Measurements from ENCODE around the gene UBA7.

UBA7 gene

DNA sequence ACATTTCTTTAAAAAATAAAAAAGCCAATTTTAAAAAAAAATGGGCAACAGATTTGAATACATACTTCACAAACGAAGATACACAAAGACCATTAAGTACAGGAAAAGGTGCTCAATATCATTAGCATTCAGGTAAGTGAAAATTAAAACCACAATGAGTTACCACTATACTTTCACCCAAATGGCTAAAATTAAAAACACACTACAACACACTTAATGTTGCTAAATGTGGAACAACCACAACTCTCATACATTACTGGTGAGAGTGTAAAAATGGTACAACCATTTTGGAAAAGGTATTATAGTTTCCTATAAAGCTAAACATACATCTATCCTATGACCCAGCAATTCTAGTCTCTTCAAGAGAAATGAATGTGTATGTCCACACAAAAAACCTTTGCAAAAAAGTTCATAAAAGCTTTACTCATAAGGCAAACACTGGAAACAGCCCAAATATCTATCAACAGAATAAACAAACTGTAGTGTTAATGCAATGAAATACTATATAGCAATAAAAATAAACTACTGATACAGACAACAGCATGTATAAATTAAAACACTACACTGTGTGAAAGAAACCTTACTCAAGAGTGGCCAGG is 42.3 kb downstream of the UBA7 start:
- no peak for DNase-seq (ENCODE audit: low read depth)
- TF ChIP-seq, protein P1, sequence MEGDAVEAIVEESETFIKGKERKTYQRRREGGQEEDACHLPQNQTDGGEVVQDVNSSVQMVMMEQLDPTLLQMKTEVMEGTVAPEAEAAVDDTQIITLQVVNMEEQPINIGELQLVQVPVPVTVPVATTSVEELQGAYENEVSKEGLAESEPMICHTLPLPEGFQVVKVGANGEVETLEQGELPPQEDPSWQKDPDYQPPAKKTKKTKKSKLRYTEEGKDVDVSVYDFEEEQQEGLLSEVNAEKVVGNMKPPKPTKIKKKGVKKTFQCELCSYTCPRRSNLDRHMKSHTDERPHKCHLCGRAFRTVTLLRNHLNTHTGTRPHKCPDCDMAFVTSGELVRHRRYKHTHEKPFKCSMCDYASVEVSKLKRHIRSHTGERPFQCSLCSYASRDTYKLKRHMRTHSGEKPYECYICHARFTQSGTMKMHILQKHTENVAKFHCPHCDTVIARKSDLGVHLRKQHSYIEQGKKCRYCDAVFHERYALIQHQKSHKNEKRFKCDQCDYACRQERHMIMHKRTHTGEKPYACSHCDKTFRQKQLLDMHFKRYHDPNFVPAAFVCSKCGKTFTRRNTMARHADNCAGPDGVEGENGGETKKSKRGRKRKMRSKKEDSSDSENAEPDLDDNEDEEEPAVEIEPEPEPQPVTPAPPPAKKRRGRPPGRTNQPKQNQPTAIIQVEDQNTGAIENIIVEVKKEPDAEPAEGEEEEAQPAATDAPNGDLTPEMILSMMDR (IDR thresholded peaks at IDR 0.05; ENCODE audit: control insufficient read depth, extremely low read depth, insufficient read depth): no peak
- no peak overlapping the region for H3K4me3 ChIP-seq (ENCODE audit: low read depth, low read length)

DNA sequence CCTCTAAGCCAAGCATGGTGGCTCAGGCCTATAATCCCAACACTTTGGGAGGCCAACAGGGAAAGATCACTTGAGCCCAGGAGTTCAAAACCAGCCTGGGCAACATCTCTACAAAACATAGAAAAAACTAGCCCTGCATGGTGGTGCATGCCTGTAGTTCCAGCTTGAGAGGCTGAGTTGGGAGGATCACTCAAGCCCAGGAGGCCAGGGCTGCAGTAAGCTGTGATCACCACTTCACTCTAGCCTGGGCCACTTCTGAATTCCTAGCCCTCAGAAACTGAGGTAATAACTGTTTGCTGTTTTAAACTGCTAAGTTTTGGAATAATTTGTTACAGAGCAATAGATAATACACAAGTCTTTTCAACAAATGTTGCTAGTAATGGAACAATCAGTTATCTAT is 43.8 kb downstream of the UBA7 start:
- no peak overlapping the region for H3K4me3 ChIP-seq (ENCODE audit: low read depth, low read length)
- TF ChIP-seq, protein P1 (IDR thresholded peaks at IDR 0.05; ENCODE audit: control insufficient read depth, extremely low read depth, insufficient read depth): no peak
- no peak for DNase-seq (ENCODE audit: low read depth)

- TF ChIP-seq, protein P1 (IDR thresholded peaks at IDR 0.05; ENCODE audit: control insufficient read depth, extremely low read depth, insufficient read depth): no peak
- no peak overlapping the region for H3K4me3 ChIP-seq (ENCODE audit: low read depth, low read length)
- DNase-seq (ENCODE audit: low read depth): no peak
These were observed 44.4 kb downstream of the UBA7 start for GRCh38 chr3:49769286-49769915.

GRCh38 chr3:49763981-49764380 is 49.8 kb downstream of the UBA7 start:
- TF ChIP-seq, protein P1 (IDR thresholded peaks at IDR 0.05; ENCODE audit: control insufficient read depth, extremely low read depth, insufficient read depth): no peak
- no peak overlapping the region for H3K4me3 ChIP-seq (ENCODE audit: low read depth, low read length)
- DNase-seq (ENCODE audit: low read depth): no peak

DNA sequence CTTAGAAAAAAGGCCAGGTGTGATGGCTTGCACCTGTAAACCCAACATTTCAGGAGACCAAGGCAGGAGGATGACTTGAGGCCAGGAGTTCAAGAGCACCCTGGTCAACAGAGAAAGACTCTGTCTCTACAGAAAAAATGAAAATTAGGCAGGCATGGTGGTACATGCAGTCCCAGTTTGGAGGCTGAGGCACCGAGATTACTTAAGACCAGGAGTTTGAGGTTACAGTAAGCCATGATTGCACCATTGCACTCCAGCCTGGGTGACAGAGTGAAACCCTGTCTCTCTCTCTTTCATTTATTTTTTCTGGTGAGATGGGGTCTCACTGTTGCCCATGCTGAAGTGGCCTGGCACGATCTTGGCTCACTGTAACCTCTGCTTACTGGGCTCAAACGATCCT is 52.1 kb downstream of the UBA7 start:
- no peak overlapping the region for H3K4me3 ChIP-seq (ENCODE audit: low read depth, low read length)
- no peak for DNase-seq (ENCODE audit: low read depth)
- TF ChIP-seq, protein P1 (IDR thresholded peaks at IDR 0.05; ENCODE audit: control insufficient read depth, extremely low read depth, insufficient read depth): no peak

- TF ChIP-seq, protein P1 (IDR thresholded peaks at IDR 0.05; ENCODE audit: control insufficient read depth, extremely low read depth, insufficient read depth): no peak
- no peak for DNase-seq (ENCODE audit: low read depth)
- H3K4me3 ChIP-seq (ENCODE audit: low read depth, low read length): no peak overlapping the region
These were observed 54.5 kb downstream of the UBA7 start for GRCh38 chr3:49759226-49759625.

DNA sequence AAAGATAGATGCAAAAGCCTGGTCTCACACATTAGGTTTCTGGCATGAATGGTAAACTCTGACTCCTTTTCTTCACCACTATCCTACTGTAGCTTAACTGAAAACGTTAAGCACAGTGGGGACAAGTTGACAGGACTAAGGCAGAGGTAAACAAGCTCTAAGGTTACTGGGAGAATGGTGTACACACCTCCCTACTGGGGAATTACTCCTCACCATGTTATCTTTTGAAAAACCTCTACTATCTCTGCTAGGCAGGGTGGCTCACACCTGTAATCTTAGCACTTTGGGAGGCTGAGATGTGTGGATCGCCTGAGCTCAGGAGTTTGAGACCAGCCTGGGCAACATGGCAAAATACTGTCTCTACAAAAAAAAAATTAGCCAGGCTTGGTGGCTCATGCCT is 56.6 kb downstream of the UBA7 start:
- no peak for DNase-seq (ENCODE audit: low read depth)
- H3K4me3 ChIP-seq (ENCODE audit: low read depth, low read length): no peak overlapping the region
- TF ChIP-seq, protein P1 (IDR thresholded peaks at IDR 0.05; ENCODE audit: control insufficient read depth, extremely low read depth, insufficient read depth): no peak
